OCI-M1 (cell line): ENCODE results near the gene P3H3.
"Not testable (repeated sequence)": the region's sequence is repeated elsewhere in the genome, so short reads cannot be mapped to it uniquely, and the experiment has no call there.

Experiments used
- DNase-seq: peaks from one replicate; lab custom pipeline; 2025; lab: John Stamatoyannopoulos, UW

P3H3 gene

DNA sequence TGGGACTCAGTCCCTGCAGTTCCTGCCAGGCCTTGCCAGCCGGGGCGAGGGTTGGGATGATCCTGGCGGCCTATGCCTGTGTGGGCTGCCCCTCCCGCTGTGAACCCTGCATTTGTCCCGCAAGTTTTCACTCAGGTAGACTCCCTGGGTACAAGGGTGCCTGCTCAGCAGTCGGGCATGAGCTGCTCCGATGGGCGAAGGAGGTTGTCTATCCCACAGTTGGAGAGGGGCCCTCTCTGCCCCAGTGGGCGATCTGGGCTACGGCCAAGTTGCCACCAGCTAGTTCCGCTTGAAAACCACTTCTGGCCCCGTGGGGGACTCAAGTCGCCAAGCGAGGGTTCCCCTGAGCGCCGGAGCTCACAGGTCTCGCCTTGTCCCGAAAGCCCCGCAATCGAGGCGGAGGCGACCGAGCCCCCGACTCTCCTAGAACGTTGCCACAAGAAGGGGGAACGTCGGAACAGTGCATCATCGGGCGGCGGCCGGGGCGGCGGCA is 38.8 kb downstream of the P3H3 start:
- no peak for DNase-seq

DNA sequence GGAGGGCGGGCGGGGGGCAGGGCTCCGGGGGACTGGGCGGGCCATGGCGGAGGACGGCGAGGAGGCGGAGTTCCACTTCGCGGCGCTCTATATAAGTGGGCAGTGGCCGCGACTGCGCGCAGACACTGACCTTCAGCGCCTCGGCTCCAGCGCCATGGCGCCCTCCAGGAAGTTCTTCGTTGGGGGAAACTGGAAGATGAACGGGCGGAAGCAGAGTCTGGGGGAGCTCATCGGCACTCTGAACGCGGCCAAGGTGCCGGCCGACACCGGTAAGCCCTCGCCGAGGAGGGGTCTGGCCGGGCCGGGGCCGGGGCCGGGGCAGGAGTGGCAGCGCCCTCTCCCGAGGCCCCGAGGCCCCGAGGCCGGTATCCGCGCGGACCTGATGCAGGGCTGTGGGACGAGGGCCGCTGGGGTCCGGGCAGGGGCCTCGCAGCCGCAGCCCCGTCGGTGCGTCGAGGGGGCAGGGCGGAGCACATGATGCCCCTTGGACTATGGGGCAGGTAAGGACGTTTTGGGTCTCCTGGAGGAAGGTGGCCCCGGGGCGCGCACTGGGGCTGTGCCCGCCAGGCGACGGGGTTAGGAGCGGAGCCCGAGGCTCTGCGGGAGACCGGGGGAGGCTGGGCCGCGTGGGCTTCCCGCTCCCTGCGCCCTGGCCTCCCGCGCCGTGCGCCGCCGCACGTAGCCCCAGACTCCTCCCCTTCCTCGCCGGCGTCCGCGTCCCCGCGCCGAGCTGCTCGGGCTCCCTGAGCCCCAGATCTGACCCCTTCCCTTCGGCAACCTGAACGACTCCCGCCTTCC is 39.4 kb downstream of the P3H3 start, which contains the start of gene TPI1:
Gene TPI1 (plus strand): TSS at position 119 of the 798 bp plus-strand sequence. CDS start 36 bp downstream, at position 155.
- peak; percentile 87 for DNase-seq

DNA sequence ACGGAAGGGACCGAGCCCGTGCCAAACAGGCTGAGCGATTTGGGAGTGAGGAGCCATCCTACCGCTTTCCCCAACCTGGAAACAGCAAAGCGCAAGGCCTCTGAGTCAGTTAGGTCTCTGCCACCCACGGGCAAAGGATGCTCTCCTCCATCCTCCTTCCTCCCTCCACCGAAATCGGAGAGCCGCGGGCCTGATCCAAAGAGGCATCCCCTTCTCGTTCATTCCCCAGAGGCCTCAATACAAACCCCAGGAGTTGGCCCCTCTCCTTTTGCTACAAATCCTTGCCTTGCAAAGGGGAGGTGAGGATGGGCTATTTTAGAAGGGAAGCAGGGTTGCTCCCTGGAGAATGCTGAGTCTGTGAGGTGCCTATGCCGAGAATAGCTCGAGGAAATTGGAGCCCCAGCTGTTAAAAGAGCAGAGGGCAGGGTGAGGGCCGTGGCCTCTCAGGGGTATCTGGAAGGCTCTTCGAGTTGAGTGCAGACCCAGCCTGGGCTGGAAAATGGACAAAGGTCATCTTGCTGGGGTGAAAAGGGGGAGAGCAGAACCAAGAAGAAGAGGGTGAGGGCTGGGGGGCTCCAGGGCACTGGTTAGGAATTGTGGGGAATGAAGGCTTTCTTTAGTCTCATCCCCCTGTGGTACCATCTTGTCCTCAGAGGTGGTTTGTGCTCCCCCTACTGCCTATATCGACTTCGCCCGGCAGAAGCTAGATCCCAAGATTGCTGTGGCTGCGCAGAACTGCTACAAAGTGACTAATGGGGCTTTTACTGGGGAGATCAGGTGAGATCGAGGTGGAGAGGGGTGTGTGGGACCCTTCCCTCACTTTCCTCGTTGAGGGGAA is 40.2 kb downstream of the P3H3 start:
- DNase-seq, result peak; percentile 44

DNA sequence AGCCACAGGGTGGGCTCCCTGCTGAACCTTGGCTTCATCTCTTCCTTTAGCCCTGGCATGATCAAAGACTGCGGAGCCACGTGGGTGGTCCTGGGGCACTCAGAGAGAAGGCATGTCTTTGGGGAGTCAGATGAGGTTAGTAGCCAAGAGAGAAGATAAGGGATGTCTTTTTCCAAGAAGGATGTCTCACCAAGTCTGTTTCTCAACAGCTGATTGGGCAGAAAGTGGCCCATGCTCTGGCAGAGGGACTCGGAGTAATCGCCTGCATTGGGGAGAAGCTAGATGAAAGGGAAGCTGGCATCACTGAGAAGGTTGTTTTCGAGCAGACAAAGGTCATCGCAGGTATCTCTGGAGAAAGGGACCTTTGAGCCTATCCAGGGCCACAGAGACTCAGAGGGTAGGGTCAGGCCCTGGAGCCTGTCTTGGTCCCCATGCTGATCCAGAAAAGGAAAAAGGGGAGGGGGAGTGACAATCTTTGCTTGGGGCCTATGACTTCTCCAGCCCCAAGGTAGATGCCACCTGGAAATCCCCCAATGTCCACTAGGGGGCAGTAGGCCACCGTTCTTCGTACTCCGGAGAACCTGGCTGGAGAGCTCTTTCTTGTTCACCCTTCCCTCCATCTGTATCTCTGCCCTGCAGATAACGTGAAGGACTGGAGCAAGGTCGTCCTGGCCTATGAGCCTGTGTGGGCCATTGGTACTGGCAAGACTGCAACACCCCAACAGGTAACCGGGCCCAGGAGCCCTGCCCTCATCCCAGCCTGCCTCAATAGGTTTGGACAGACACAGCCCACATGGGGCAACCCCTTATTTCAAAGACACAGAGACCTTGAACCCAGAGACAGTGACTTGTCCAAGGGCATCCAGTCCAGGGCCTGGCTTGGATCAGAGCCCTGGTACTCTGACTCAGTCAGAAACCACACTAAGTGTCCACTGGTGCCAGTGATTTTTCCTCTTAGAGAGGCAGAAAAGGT is 41.1 kb downstream of the P3H3 start:
- peak; percentile 92 for DNase-seq

DNA sequence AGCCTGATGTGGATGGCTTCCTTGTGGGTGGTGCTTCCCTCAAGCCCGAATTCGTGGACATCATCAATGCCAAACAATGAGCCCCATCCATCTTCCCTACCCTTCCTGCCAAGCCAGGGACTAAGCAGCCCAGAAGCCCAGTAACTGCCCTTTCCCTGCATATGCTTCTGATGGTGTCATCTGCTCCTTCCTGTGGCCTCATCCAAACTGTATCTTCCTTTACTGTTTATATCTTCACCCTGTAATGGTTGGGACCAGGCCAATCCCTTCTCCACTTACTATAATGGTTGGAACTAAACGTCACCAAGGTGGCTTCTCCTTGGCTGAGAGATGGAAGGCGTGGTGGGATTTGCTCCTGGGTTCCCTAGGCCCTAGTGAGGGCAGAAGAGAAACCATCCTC is 42.1 kb downstream of the P3H3 start:
- DNase-seq, result not testable (repeated sequence)

DNA sequence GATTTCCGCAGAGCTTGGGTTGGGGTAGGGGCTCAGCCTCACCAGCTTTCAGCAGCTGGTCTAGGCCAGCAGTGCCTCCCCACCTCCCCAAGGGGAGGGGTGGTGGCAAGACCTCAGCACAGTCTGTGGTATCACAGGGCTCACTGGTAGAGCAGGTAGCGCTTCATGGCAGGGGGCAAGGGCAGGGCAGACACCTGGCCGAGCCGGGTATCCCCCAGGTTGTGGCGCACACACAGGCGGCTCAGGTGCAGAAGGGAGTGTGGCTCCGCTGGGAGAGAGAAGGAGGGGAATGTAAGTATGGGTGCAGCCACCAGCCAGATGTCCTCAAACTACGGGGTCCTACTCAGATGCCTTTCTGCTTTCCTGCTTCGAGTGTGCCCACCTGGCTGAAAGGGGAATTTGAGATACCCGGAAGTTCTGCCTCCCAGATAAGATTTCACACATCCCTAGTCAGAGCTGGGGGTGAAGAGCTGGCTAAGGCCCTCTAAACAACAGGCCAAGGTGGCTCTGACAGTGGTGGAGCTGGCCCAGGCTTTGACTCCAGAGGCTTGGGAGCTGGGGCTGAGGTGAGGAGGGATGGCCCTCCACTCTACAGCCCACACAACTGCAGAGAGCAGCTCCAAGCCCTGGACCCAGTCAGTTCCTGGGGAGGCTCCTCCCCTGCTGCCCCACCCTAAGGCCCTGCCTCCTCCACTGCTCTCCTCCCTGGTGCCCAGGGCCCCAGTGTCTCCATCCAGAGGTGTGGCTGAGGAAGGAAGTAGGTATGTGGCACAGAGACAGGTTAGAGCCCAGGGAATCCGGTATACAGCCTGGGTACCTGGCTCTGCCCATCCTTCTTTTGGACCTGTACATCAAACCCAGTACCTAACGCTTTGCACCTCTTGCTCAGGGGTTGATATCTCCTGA is 43.1 kb downstream of the P3H3 start:
- peak; percentile 58 for DNase-seq

DNA sequence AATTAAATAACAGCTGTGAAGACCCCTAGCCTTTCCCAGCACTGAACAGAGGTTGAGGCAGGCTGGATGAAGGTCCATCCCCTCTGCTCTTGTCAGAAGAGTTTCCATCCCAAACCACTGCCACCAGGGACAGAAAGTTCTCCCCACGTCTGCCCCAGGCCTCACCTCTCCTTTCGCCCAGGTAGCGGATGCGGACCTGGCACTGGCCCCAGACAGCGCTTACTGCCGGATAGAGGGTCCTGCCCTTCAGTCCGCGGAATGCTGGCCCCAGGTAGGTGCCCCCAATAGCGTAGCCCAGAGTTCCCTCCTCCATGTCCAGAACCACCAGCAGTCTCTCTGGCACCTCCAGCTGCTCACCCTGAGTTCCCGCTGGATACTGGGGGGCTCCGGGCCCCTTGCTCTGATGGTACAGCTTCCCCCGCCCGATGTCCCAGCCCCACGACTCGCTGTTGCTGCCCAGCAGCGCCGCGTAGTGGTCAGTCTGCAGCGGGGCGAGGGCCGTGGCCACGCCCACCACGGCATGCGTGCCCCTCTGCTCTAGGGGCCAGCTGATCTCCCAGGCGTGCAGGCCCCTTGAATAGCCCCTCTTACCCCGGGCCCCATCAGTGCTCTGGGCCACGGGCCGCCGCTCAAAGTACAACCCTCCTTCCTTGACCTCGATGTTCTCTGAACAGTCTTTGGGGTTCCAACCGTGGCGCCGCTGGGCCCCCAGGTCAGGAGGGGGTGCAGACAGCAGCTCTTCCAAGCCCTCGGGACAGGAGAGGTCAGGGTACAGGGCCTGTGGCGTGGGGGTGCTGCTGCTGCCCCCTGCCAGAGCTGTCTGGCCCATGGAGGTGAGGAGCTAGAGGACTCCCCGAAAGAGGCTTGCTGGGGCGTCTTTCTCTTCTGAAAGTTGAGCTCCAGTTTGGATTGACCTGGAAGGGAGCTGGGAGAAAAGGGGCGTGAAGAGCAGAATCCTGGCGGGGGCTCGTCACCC is 44.2 kb downstream of the P3H3 start:
- peak; percentile 91 for DNase-seq

DNA sequence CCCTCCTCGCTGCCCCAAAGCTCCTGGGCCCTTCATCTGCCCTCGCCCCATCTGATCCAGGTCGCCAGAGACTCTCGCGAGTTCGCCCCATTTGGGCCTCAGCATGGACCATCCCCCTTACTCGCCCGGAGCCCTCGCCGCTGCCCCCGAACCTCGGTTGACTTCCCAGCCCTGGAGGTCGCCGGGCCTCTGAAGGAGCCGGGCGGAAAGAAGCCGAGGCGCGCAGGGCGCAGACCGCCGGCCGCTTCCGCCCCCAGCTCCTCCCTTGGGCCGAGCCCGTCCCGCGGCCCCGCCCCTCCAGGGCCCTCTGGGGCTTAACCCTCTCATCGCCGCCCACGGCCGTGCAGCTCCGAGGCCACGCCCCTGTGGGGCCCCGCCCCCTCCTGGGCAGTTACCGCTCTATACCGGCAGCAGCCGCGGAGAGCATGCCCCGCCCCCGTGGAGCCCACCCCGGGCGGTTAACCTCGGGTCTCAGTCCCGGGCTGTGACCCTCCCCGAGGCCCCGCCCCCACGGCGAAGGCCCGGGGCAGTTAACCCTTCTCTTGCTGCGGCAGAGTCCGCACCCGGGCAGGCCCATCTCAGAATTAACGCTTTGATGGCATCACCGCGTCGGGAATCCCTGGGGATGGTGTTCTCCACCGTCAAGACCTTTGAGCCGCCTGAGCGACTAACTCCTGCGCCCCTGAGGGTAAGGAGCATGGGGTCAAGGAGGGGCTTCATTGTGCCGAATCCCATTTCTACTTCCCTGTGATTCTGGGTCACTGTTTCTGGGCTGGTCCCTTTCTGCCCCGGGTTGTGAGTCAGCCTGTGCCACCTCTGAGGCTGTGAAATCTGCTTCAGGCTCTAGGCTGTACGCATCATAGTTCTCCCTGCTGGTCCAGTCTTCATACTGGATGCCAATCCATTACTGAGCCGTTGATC is 45.1 kb downstream of the P3H3 start, which contains the start of gene SPSB2:
Gene SPSB2 (minus strand): TSS at position 210 of the 921 bp plus-strand sequence. CDS start 402 bp downstream, outside the sequence.
- peak; percentile 99 for DNase-seq

DNA sequence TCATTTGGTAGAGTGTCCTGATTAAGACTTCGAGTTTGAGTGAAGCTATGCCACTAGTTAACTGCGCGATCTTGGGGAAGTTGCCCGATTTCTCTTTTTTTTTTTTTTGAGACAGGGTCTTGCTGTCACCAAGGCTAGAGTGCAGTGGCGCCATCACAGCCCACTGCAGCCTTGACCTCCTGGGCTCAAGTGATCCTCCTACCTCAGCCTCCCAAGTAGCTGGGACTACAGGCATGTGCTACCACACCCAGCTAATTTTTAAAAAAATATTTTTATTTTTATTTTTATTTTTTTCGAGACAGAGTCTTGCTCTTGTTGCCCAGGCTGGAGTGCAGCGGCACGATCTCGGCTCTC is 45.8 kb downstream of the P3H3 start:
- DNase-seq, result not testable (repeated sequence)

DNA sequence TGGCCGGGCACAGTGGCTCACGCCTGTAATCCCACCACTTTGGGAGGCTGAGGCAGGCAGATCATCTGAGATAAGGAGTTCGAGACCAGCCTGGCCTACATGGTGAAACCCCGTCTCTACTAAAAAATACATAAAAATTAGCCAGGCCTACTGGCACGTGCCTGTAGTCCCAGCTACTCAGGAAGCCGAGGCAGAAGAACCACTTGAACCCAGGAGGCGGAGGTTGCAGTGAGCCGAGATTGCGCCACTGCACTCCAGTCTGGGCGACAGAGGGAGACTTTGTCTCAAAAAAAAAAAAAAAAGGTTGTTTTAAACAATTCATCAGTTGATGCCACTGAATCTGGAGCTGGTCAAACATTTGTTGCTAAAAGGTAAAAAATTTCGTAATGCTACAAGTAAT is 51.6 kb downstream of the P3H3 start:
- not testable (repeated sequence) for DNase-seq

DNA sequence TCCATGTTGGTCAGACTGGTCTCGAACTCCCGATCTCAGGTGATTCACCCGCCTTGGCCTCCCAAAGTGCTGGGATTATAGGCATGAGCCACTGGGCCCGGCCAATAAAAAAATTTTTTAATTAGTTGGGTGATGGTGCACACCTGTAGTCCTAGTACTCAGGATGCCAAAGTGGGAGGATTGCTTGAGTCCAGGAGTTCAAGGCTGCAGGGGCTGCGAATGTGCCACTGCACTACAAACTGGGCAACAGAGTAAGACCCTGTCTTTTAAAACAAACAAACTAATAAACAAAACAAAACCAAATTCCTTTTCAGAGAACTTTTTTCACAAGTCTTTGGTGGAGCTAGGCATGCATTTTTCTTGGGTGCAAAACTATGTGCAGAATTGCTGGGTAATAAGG is 55.0 kb downstream of the P3H3 start:
- DNase-seq, result no peak

DNA sequence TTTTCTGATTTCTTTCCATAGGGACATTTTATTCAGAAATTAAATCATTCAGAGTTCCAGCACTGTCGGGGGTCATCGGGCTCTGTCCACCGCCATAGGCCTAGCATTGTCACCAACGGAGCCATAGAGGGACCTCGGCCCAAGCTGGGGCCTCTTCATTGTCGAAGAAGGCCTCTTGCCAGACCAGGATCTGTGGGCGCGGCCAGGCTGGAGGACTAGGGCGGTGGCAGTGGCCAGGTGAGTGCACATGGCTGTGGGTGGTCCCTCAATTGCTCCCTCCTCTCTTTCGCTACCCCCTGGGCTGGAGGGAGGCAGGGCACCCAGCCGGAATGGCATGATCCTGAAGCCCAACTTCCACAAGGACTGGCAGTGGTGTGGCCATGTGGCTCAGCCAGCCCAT is 55.5 kb downstream of the P3H3 start:
- no peak for DNase-seq

DNA sequence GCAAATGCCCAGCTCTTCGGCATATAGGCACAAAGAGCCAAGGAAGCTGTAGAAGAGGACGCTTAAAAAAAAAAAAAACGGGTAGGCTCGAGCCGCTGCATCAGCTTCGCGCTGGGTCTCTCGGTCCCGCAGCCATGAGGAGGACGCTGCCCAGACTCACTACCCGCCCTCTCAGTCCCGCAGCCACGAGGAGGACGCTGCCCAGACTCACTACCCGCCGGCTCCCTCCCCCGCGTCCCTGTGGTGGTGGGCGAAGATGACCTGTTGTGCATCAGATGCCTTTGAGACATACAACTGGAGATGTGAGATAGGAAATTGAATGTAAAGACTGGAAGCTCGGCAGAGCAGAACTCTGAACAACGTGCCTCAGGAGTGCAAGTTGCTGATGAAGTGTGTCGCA is 56.3 kb downstream of the P3H3 start:
- DNase-seq, result no peak

DNA sequence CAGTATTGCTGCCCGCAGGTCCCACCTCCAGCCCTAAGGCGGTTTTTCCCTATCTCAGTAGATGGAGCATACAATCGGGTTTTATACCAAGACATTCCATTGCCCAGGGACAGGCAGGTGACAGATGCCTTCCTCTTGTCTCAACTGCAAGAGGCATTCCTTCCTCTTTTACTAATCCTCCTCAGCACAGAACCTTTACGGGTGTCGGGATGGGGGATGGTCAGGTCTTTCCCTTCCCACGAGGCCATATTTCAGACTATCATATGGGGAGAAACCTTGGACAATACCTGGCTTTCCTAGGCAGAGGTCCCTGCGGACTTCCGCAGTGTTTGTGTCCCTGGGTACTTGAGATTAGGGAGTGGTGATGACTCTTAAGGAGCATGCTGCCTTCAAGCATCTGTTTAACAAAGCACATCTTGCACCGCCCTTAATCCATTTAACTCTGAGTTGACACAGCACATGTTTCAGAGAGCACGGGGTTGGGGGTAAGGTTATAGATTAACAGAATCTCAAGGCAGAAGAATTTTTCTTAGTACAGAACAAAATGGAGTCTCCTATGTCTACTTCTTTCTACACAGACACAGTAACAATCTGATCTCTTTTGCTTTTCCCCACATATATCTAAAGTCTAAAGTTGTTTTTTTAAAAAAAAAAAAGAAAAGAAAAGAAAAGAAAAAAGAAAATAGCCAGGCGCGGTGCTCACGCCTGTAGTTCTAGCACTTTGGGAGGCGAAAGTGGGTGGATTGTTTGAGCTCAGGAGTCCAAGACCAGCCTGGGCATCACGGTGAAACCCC is 58.2 kb downstream of the P3H3 start:
- DNase-seq, result peak; percentile 17

DNA sequence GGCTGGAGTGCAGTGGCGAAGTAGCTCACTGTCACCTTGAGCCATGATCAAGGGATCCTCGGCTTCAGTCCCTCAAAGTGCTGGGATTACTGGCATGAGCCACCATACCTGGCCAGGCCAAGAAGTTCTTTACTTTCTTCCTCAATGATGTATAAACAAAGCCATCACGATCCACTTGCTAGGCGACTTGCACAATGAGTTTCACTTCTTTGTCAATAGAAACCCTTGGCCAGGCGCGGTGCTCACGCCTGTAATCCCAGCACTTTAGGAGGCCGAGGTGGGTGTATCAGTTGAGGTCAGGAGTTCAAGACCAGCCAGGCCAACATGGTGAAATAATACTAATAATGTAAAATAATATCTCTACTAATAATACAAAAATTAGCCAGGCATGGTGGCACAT is 59.3 kb downstream of the P3H3 start:
- no peak for DNase-seq

DNA sequence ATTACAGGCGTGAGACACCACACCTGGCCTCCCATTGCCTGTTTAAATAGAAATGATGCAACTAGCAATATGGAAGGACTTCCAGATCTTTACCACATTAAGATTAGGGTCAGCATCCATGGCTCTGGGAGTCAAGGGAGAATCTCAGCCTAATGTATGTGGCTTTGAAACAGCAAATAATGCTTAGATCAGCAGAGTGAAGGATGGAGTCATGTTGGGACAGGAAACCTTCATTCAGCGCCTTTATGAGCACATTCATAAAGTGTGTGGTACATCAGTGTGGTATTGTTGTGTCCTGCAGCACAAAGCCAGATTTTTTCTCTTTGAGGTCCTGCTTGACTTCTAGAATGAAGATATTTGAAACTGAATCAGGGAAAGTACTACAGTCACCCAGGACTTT is 60.2 kb downstream of the P3H3 start:
- DNase-seq, result no peak

DNA sequence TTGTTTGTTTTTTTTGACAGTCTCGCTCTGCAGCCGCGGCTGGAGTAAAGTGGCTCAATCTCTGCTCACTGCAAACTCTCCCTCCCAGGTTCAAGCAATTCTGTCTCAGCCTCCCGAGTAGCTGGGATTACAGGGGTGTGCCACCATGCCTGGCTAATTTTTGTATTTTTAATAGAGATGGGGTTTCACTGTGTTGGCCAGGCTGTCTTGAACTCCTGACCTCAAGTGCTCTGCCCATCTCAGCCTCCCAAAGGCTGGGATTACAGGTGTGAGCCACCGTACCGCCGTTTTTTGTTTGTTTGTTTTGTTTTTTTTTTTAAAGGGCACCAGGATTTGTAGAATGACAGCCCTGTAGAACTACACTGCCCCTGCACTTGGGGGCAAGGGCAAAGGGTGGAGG is 60.6 kb downstream of the P3H3 start:
- not testable (repeated sequence) for DNase-seq
